Mucosa of stomach (tissue), 1 donor: ENCODE measurements around the gene SDSL.

Experiments used
- H3K27me3 ChIP-seq: one replicate; pipeline ENCODE4 v1.7.0; 2013; ENCODE audit warnings: mild to moderate bottlenecking, low read length; ENCODE audit not compliant: control insufficient read depth, insufficient read depth
- H3K36me3 ChIP-seq: one replicate; pipeline ENCODE4 v1.7.0; 2013; ENCODE audit warnings: low read length; ENCODE audit not compliant: control insufficient read depth, insufficient read depth
- H3K4me1 ChIP-seq: one replicate; pipeline ENCODE4 v1.7.0; 2013; ENCODE audit warnings: mild to moderate bottlenecking, low read length; ENCODE audit not compliant: control insufficient read depth, insufficient read depth
- H3K4me3 ChIP-seq: one replicate; pipeline ENCODE4 v1.7.0; 2013; ENCODE audit warnings: low read length
- H3K9ac ChIP-seq: one replicate; pipeline ENCODE4 v1.7.0; 2013; ENCODE audit warnings: mild to moderate bottlenecking, low read length, moderate library complexity
- H3K9me3 ChIP-seq: one replicate; pipeline ENCODE4 v1.7.0; 2013; ENCODE audit warnings: mild to moderate bottlenecking, low read length, moderate library complexity; ENCODE audit not compliant: control insufficient read depth
- donor health status: Pancreatic carcinoma.

The SDSL gene

DNA sequence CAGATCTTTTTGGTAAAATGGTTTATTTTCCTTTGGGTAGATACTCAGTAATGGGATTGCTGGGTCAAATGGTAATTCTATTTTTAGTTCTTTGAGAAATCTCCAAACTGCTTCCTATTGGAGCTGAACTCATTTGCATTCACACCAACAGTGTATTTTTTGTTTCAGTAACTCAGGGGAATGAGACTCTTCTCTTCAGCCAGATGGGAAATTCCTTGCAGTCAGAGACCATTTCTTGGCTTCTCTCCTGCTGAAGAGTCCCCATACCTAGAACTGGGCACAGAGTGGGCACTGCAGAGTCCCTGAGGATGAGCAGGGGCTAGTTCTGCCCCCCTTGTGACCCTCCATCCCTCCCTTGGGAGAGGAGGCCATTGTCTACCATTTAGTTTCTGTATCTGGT, 10.8 kb downstream of the SDSL start:
- Histone ChIP-seq H3K4me3 (no peak overlapping the region), H3K36me3 (no peaks in the 10 kb centered on the region), H3K4me1 (no peaks in the 10 kb centered on the region), H3K27me3 (no peaks in the 10 kb centered on the region), H3K9ac (no peak overlapping the region), H3K9me3 (no peaks in the 10 kb centered on the region)

DNA sequence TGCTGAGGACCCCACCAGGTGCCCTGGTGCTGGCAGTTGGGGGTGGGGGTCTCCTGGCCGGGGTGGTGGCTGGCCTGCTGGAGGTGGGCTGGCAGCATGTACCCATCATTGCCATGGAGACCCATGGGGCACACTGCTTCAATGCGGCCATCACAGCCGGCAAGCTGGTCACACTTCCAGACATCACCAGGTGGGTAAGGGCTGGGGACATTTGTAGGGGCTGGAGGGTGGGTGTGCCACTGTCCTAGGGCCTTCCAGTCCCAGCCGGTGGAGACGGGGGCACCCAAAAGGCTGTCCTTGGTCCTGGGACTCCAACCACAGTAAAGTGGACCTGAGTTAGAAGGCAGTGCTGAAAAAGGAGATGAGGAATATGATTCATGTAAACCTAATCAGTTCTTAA, 13.2 kb downstream of the SDSL start:
- H3K9ac ChIP-seq: no peak overlapping the region
- H3K4me3 ChIP-seq: no peak overlapping the region
- H3K4me1 ChIP-seq: no peaks in the 10 kb centered on the region
- H3K27me3 ChIP-seq: no peaks in the 10 kb centered on the region
- no peaks in the 10 kb centered on the region for H3K36me3 ChIP-seq
- no peaks in the 10 kb centered on the region for H3K9me3 ChIP-seq

DNA sequence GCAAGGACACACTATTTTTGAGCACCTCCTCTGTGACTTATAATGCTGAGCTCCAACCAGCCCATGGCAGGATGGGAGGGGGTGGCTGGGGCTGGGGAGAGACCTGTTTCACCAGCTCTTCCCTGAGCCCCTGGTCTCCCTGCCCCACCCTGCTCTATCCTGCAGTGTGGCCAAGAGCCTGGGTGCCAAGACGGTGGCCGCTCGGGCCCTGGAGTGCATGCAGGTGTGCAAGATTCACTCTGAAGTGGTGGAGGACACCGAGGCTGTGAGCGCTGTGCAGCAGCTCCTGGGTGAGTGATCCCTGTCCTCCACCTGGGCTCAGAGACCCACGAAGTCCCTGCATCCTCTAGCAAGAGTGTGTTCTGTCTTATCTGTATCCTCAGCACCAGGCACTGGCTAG, 14.4 kb downstream of the SDSL start:
- Histone ChIP-seq H3K9me3 (no peaks in the 10 kb centered on the region), H3K36me3 (no peaks in the 10 kb centered on the region), H3K9ac (no peak overlapping the region), H3K4me3 (no peak overlapping the region), H3K4me1 (no peaks in the 10 kb centered on the region), H3K27me3 (peaks cover 6% of the 10 kb centered on the region)

DNA sequence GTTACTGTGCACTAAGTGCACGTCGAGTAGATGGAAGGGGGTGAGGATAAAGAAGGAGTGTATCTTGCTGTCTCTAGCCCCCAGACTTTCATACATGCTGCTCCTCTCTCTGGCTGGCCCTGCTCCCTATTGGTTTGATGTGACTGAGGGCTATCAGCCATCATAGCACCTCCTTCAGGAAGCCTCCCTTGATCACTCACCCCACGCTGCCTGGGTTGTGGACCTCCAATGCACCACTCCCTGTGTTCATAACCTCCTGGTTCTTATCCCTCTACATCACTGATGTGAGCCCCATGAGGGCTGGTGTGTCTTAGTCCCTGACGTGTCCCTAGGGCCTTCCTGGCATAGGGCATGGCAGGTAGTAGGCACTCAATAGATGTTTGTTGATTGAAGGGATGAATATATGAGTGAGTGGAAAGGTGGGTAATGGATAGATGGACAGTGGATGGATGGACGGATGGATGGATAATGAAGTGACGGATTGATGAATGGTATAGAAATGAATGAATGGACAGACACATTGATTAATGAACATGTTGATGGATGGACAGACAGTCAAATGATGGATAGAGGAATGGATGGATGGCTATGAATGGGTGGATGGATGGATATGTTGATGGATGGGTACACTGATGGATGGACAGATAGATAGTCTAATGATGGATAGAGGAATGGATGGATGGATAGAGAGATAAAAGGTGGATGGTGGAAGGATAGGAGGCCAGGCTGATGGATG, 15.0 kb downstream of the SDSL start:
- Histone ChIP-seq H3K9me3 (no peaks in the 10 kb centered on the region), H3K9ac (no peak overlapping the region), H3K27me3 (peaks cover 8% of the 10 kb centered on the region), H3K4me3 (no peak overlapping the region), H3K36me3 (no peaks in the 10 kb centered on the region), H3K4me1 (no peaks in the 10 kb centered on the region)

DNA sequence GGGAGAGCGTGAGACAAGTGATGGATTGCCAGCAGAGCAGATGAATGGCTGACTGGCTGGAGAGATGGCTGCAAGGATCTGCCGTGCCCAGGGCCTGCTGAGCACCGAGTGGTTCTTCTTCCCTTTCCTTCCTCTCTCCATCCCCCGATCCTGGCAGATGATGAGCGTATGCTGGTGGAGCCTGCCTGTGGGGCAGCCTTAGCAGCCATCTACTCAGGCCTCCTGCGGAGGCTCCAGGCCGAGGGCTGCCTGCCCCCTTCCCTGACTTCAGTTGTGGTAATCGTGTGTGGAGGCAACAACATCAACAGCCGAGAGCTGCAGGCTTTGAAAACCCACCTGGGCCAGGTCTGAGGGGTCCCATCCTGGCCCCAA, 15.5 kb downstream of the SDSL start:
- no peak overlapping the region for H3K9ac ChIP-seq
- H3K27me3 ChIP-seq: peaks cover 8% of the 10 kb centered on the region
- no peaks in the 10 kb centered on the region for H3K4me1 ChIP-seq
- no peaks in the 10 kb centered on the region for H3K36me3 ChIP-seq
- H3K4me3 ChIP-seq: no peak overlapping the region
- no peaks in the 10 kb centered on the region for H3K9me3 ChIP-seq

DNA sequence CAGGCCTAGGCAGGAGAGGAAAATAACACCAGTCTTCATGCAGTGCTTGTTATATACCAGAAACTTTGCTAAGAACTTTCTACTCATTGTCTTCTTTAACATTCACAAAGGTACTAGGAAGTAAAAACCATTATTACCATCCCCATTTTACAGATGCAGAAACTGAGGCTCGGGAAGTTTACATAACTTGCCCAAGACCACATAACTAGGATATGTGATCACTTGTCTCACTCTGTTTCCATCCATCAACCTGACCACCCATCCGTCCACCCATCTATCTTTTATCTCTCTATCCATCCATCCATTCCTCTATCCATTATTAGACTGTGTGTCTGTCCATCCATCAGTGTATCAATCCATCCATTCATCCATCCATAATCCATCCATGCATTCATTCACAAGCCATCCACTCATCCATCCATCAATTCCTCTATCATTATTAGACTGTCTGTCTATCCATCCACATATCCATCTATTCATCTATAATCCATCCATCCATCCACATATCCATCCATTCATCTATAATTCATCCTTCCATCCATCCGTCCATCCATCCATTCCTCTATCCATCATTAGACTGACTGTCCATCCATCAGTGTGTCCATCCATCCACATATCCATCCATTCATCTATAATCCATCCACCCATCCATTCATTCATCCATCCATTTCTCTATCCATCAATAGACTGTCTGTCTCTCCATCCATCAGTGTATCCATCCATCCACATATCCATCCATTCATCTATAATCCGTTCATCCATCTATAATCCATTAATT, 16.5 kb downstream of the SDSL start:
- Histone ChIP-seq H3K4me1 (no peaks in the 10 kb centered on the region), H3K36me3 (no peaks in the 10 kb centered on the region), H3K27me3 (peaks cover 14% of the 10 kb centered on the region), H3K9ac (no peak overlapping the region), H3K4me3 (no peak overlapping the region), H3K9me3 (no peaks in the 10 kb centered on the region)

DNA sequence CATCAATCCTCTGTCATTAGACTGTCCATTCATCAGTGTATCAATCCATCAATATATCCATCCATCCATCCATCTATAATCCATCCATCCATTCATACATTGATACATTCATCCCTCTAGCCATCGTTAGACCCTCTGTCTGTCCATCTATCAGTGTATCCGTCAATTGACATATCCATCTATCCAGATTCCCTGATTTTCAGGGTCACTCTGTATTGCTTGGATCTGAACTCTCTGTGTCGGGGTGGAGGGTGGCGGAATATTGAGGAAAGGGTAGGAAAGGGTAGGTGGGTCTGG, 17.1 kb downstream of the SDSL start:
- peaks cover 14% of the 10 kb centered on the region for H3K27me3 ChIP-seq
- no peaks in the 10 kb centered on the region for H3K36me3 ChIP-seq
- no peak overlapping the region for H3K4me3 ChIP-seq
- no peaks in the 10 kb centered on the region for H3K4me1 ChIP-seq
- H3K9me3 ChIP-seq: no peaks in the 10 kb centered on the region
- no peak overlapping the region for H3K9ac ChIP-seq

DNA sequence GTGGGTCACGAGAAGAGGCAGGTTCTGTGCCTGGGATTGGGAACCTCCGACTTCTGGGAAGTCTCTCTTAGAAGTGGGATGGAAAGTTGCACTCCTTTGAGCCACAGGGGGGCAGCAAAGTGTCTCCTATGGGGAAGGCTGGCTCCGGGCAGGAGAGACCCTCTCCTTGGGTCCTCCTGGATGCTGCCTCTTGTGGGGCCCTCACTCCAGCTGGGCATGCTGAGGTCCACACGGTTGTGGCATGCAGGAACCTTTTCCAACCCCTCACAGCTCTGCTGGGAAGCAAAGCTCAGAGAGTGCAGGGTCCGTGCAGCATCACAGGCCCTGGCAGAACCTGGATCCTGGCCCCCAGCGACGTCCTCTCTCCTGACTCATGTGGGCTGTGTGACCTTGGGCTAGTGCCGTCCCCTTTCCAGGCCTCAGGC, 17.4 kb downstream of the SDSL start:
- H3K27me3 ChIP-seq: peaks cover 14% of the 10 kb centered on the region
- no peaks in the 10 kb centered on the region for H3K4me1 ChIP-seq
- no peaks in the 10 kb centered on the region for H3K36me3 ChIP-seq
- no peak overlapping the region for H3K9ac ChIP-seq
- H3K4me3 ChIP-seq: no peak overlapping the region
- no peaks in the 10 kb centered on the region for H3K9me3 ChIP-seq

DNA sequence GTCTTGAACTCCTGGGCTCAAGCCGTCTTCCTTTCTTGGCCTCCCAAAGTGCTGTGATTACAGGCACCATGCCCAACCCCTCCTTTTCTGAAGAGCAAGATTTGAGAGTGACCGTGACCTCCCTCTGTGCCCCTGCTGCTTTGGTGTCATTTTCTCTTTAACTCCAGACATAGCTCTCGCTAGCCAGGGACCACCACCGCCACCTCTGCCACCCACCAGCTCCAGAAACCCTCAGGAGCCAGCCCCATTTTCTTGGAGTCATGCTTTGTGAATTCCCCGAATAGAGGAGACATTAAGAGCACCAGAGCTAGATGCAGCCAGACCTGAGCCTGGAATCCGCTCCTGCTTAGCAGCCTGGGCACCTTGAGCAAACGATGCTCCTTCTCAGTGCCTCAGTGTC, 18.2 kb downstream of the SDSL start:
- no peaks in the 10 kb centered on the region for H3K9me3 ChIP-seq

DNA sequence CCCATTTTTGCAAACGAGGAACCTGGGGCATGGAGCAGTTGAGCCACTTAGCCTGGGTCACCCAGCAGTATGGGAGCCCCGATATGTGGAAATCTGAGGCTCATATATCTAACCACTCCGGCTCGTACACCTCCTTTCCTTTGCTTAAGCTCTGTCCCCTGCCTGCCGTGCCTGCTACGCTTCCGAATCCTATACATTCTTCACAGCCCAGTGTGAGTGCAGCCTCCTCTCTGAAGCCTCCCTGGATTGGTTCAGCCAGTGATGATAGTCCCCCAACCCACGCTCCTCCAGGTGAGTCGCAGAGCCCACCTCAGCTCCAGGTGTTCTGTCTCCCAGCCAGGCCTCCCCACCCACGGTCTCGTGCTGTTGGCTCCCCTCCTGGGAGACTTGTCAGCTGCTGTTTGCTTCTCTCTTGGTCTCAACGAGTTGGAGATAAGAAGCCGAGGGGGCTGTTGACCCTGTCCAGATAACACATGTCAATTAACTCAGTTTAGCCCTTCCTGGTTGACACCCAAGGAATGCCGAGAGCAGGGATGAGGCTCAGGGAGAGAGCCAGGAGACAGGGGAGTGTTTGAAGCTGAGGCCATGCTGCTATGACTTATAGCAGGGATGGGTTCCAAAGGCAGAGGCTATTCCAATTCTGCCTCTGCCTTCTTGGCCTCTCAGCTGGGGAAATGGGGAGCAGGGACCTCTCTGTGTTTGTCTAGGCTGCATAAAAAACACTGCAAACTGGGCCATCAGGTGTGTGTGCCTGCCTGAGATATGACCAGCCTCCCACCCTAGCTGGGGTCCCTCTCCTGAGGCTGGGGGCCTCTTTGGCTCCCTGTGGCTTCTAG, 19.0 kb downstream of the SDSL start:
- H3K9ac ChIP-seq: no peak overlapping the region
- H3K9me3 ChIP-seq: no peaks in the 10 kb centered on the region
- peaks cover 14% of the 10 kb centered on the region for H3K27me3 ChIP-seq
- H3K4me3 ChIP-seq: no peak overlapping the region
- H3K36me3 ChIP-seq: no peaks in the 10 kb centered on the region
- no peaks in the 10 kb centered on the region for H3K4me1 ChIP-seq

More for the DNA sequence above, 18.2 kb downstream of the SDSL start:
- Histone ChIP-seq H3K4me1 (no peaks in the 10 kb centered on the region), H3K4me3 (no peak overlapping the region), H3K9ac (no peak overlapping the region), H3K27me3 (peaks cover 14% of the 10 kb centered on the region), H3K36me3 (no peaks in the 10 kb centered on the region)

DNA sequence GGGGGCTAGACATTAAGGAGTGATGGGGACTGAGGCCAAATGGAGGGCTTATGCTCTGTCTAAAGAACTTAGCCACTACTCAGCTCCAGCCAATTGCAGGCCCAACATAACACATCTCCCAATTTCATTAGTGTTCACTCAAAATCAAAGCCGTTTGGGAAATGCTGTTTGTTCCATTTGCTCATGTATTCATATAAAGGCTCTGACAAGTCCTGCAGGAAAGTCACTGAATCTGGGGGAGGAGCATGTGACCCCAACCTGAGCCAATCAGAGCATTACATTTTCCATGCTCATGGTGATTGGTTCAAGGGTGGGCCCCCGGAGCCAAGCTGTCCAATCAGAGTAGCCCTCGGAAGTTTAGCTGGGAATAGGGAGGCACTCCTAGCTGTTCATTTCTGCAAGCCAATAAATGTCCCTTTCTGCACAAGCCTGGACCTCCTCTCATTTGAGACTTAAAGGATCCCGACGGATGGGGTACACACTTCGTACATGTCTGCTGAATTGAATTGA, 20.9 kb downstream of the SDSL start:
- no peak overlapping the region for H3K4me3 ChIP-seq
- H3K27me3 ChIP-seq: peaks cover 14% of the 10 kb centered on the region
- no peaks in the 10 kb centered on the region for H3K4me1 ChIP-seq
- no peaks in the 10 kb centered on the region for H3K36me3 ChIP-seq
- H3K9me3 ChIP-seq: no peaks in the 10 kb centered on the region
- H3K9ac ChIP-seq: no peak overlapping the region
